GM12878 (cell line): ENCODE measurements around the gene TRAF3. TPM values are rescaled to one million over a fixed set of nuclear protein-coding genes. Genes with fewer than 3 reads are reported as not detected.

ENCODE experiments used
- ATAC-seq: fragments of 200-7000 bp; cut with Tn5 transposase; 3 replicates; pipeline ENCODE4 v1.9.1; 2020; ENCODE audit warnings: mild to moderate bottlenecking, moderate library complexity
- BruUV-seq: library from RNA; stranded (reverse); fragments of 400-500 nt; replicated peaks from 2 replicates; lab custom pipeline; 2021; lab: Mats Ljungman, UMichigan
- CTCF ChIA-PET: fragments of 300-600 bp; sonication (Branson Sonifier 250); formaldehyde crosslinking; extraction: SDS; loops from one replicate; lab custom pipeline; 2021; ENCODE audit warnings: inconsistent platforms; lab: Yijun Ruan, JAX
- POLR2A ChIA-PET: fragments of 350-600 bp; formaldehyde crosslinking; extraction: SDS; loops from one replicate; lab custom pipeline; 2021; ENCODE audit warnings: inconsistent platforms; lab: Charles Lee
- RAD21 ChIA-PET: fragments of 300-600 bp; sonication (Branson Sonifier 250); formaldehyde crosslinking; loops from one replicate; lab custom pipeline; 2023; ENCODE audit warnings: antibody characterized with exemption; ENCODE audit not compliant: unreplicated experiment; lab: Charles Lee
- SMC1A ChIA-PET: fragments of 300-600 bp; sonication (Branson Sonifier 250); formaldehyde crosslinking; loops from one replicate; lab custom pipeline; 2023; ENCODE audit not compliant: unreplicated experiment, uncharacterized antibody; lab: Charles Lee
- DNase-seq: peaks from one replicate; pipeline ENCODE4 v3.0.0-alpha.2; 2011; ENCODE audit warnings: low read depth, low spot score
- FAIRE-seq: peaks from 3 replicates; lab custom pipeline; 2011; peaks lifted over from hg19 to GRCh38; lab: Jason Lieb, UNC
- H2AFZ ChIP-seq: 2 replicates; pipeline ENCODE4 v1.6.0; 2011; ENCODE audit warnings: low read depth, low read length, control low read depth; ENCODE audit not compliant: control insufficient read depth
- H3K27ac ChIP-seq: 2 replicates; pipeline ENCODE4 v1.5.1; 2011; ENCODE audit warnings: control low read depth; ENCODE audit not compliant: control insufficient read depth, insufficient read depth
- H3K27me3 ChIP-seq, 2 experiments: replicated peaks in 1 of 2; 2 replicates each; pipeline versions ENCODE4 v1.6.0 to v1.6.1; 2011; ENCODE audit warnings: low read length in 1 of 2; ENCODE audit not compliant: control insufficient read depth in 2 of 2, insufficient read depth in 2 of 2
- H3K36me3 ChIP-seq, 2 experiments: 2 replicates each; pipeline ENCODE4 v1.5.1; 2011; ENCODE audit warnings: low read length in 1 of 2; ENCODE audit not compliant: control insufficient read depth in 2 of 2, insufficient read depth in 2 of 2
- H3K4me1 ChIP-seq: 2 replicates; pipeline ENCODE4 v1.6.1; 2011; ENCODE audit warnings: mild to moderate bottlenecking, low read length, moderate library complexity, mixed read lengths; ENCODE audit not compliant: control insufficient read depth, insufficient read depth
- H3K4me2 ChIP-seq: 2 replicates; pipeline ENCODE4 v1.6.0; 2011; ENCODE audit warnings: control low read depth; ENCODE audit not compliant: control insufficient read depth, insufficient read depth
- H3K4me3 ChIP-seq: fragments of 200-600 bp; sonication (generic); 2 replicates; pipeline ENCODE4 v1.5.1; 2016
- H3K79me2 ChIP-seq: 2 replicates; pipeline ENCODE4 v1.6.0; 2011; ENCODE audit warnings: low read length; ENCODE audit not compliant: control insufficient read depth, insufficient read depth
- H3K9ac ChIP-seq: 2 replicates; pipeline ENCODE4 v1.8.0; 2011; ENCODE audit warnings: low read length, control low read depth, mixed read lengths; ENCODE audit not compliant: control insufficient read depth, insufficient read depth
- H3K9me3 ChIP-seq: replicated peaks from 3 replicates; pipeline ENCODE4 v1.5.1; 2011; ENCODE audit warnings: mild to moderate bottlenecking, low read length; ENCODE audit not compliant: control insufficient read depth, insufficient read depth
- H4K20me1 ChIP-seq: 2 replicates; pipeline ENCODE4 v1.6.0; 2011; ENCODE audit not compliant: control insufficient read depth, insufficient read depth
- CEBPB ChIP-seq, 2 experiments: fragments of 150-350 bp in 1 of 2; IDR thresholded peaks; 2 replicates each; pipeline ENCODE4 v1.6.1; 2012 to 2014; ENCODE audit warnings: low read depth in 2 of 2, low read length in 2 of 2, borderline replicate concordance in 1 of 2, inconsistent platforms in 1 of 2
- EGR1 ChIP-seq, 2 experiments: IDR thresholded peaks; 1 replicate in 1 of 2; 2 replicates in 1 of 2; pipeline ENCODE4 v1.6.1; 2011 to 2012; ENCODE audit warnings: low read depth in 2 of 2, low read length in 2 of 2, borderline replicate concordance in 1 of 2, mild to moderate bottlenecking in 1 of 2, moderate library complexity in 1 of 2
- POLR2A ChIP-seq: IDR thresholded peaks from 2 replicates; pipeline ENCODE4 v1.6.1; 2011; ENCODE audit warnings: low read depth, mild to moderate bottlenecking, low read length
- WGBS: methylation state at CpG from one replicate; pipeline ENCODE4 v1.1.6; 2016; ENCODE audit warnings: low lambda C conversion rate; ENCODE audit not compliant: insufficient replicate concordance, insufficient coverage; ENCODE audit errors: missing lambda C conversion rate; 5-methylcytosine and 5-hydroxymethylcytosine counted together
- in situ Hi-C: fragments of 300-500 bp; cut with MboI; formaldehyde crosslinking; loops from 9 replicates; pipeline ENCODE4 v1.14.3; 2018; ENCODE audit warnings: mixed read lengths
- intact Hi-C: fragments of 100-400 bp; cut with micrococcal nuclease; formaldehyde crosslinking; loops from one replicate; pipeline ENCODE4 v1.14.2; 2022; ENCODE audit not compliant: unreplicated experiment
- polyA plus RNA-seq, 11 experiments: library from polyadenylated mRNA; depleted of rRNA in 4 of 11; unstranded in 6 of 11; stranded (reverse) in 5 of 11; fragments of >200 nt; fragmentation: Nextera tagmentation in 4 of 11; fragmentation: Illumina TruSeq in 1 of 11; extraction: Ambion mirVana in 4 of 11; extraction: Trizol in 1 of 11; gene quantifications; 1 replicate in 1 of 11; 2 replicates in 10 of 11; pipeline versions ENCODE4 v1.2.1 to v1.2.3, GENCODE V29; 2011 to 2016; ENCODE audit warnings: inconsistent platforms in 2 of 11, missing spikeins in 2 of 11, low read depth in 1 of 11
- total RNA-seq, 4 experiments: library from RNA; depleted of rRNA in 3 of 4; stranded (reverse); fragments of >200 nt in 3 of 4; fragmentation: Illumina TruSeq in 1 of 4; extraction: Trizol in 1 of 4; gene quantifications; 2 replicates each; pipeline versions ENCODE4 v1.2.1 to v1.2.3, GENCODE V29; 2013 to 2021
- TF ChIP-seq, protein P1 (sequence below): IDR thresholded peaks from 2 replicates; pipeline ENCODE4 v1.6.1; 2012; ENCODE audit warnings: low read depth, low read length, improper control_type of control experiment
- TF ChIP-seq, protein P2 (sequence below): IDR thresholded peaks from 2 replicates; pipeline ENCODE4 v1.6.1; 2011; ENCODE audit warnings: borderline replicate concordance, low read depth, mild to moderate bottlenecking, moderate library complexity, low read length; ENCODE audit not compliant: insufficient read depth, poor library complexity, severe bottlenecking

The TRAF3 gene
- total and polyA plus RNA-seq, 10 of the 15 experiments (the other 5 are each of a cell fraction or from before 2014, with no cell fraction given), result 3.0 to 70.1 (median 36.5) TPM

GRCh38 chr14:102883089-102883541 lies 105.9 kb downstream of the TRAF3 start:
- Histone ChIP-seq H3K9ac (no peak overlapping the region), H3K9me3 (no peaks in the 10 kb centered on the region), H3K4me1 (no peaks in the 10 kb centered on the region), H3K4me3 (no peak overlapping the region), H2AFZ (no peak overlapping the region), H3K79me2 (no peaks in the 10 kb centered on the region), H3K27ac (no peak overlapping the region), H4K20me1 (no peaks in the 10 kb centered on the region), H3K4me2 (no peak overlapping the region), H3K36me3 (peaks cover 38% of the 10 kb centered on the region in 2 experiments; a peak in 3 of 4 replicates), H3K27me3 (no peaks in the 10 kb centered on the region)
- WGBS, result 15% methylated on average over 5 of the region's 5 CpGs
- CTCF ChIA-PET, result no interaction called here
- POLR2A ChIA-PET, result no interaction called here
- RAD21 ChIA-PET, result interaction anchor here (1.6 kb wide), 1 partner anchor 188 kb away, joined by 3 read pairs; no protein-coding TSS in a partner anchor
- in situ Hi-C loops (no loop called here), intact Hi-C loops (no loop called here)
- DNase-seq (no peak), ATAC-seq (no peak), FAIRE-seq (no peak)
- SMC1A ChIA-PET, result no interaction called here
- TF ChIP-seq, protein P1, sequence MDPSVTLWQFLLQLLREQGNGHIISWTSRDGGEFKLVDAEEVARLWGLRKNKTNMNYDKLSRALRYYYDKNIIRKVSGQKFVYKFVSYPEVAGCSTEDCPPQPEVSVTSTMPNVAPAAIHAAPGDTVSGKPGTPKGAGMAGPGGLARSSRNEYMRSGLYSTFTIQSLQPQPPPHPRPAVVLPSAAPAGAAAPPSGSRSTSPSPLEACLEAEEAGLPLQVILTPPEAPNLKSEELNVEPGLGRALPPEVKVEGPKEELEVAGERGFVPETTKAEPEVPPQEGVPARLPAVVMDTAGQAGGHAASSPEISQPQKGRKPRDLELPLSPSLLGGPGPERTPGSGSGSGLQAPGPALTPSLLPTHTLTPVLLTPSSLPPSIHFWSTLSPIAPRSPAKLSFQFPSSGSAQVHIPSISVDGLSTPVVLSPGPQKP, result no peak
- TF ChIP-seq POLR2A (no peak), CEBPB (IDR thresholded peaks at IDR 0.05; ENCODE audit: borderline replicate concordance in 1 of 2, low read depth in 2 of 2, low read length in 2 of 2) (no peak), EGR1 (IDR thresholded peaks at IDR 0.05; ENCODE audit: borderline replicate concordance in 1 of 2, low read depth in 2 of 2, low read length in 2 of 2) (no peak)
- TF ChIP-seq, protein P2, sequence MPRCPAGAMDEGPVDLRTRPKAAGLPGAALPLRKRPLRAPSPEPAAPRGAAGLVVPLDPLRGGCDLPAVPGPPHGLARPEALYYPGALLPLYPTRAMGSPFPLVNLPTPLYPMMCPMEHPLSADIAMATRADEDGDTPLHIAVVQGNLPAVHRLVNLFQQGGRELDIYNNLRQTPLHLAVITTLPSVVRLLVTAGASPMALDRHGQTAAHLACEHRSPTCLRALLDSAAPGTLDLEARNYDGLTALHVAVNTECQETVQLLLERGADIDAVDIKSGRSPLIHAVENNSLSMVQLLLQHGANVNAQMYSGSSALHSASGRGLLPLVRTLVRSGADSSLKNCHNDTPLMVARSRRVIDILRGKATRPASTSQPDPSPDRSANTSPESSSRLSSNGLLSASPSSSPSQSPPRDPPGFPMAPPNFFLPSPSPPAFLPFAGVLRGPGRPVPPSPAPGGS, result peak; percentile 92
- BruUV-seq, result no TSS peak
